ENCODE results near the gene MEOX2.

Gene MEOX2

GRCh38 chr7:15686295-15686956 lies at the start of gene MEOX2:
Gene MEOX2, minus strand, starts transcription at chr7:15686683. Its CDS starts 281 bp downstream, at chr7:15686402.
- peak; percentile 70 for DNase-seq

DNA sequence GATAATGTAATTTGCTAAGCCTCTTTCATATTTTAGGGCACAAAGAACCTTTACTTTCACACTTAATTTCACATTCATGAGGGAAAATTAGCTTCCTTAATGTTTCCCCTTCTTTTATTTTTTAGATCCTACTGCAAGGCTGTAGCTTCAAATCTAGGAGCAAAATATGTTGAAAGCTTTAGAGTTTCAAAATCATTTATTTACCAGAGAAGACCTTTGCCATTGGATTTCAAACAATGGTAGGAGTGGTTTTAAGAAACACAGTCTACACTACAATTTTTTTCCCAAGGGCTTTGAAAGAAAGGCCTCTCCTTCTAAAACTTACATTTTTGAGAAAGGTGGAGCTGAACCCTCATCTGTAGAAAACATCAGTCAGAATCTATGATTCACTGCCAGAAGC lies 43.3 kb upstream of the MEOX2 start:
- DNase-seq: no peak

DNA sequence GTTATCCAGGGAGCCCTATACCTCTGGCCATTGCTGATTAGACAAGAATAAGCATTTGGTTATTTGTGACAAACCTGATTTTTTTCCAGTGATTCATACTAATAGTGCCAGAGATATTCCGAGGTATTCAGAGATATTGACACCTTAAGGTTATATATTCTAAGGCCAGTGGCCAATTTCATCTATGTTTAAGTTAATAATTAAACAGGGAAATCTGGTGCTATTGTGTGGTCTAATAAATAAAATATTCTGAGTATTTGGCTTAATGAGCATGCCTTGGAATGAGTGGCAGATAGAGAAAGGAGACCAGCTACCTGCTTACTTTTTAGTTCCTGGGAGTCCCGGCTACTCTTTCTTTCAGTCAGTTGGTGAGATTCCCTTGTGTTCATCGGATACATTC lies 38.6 kb upstream of the MEOX2 start:
- no peak for DNase-seq

DNA sequence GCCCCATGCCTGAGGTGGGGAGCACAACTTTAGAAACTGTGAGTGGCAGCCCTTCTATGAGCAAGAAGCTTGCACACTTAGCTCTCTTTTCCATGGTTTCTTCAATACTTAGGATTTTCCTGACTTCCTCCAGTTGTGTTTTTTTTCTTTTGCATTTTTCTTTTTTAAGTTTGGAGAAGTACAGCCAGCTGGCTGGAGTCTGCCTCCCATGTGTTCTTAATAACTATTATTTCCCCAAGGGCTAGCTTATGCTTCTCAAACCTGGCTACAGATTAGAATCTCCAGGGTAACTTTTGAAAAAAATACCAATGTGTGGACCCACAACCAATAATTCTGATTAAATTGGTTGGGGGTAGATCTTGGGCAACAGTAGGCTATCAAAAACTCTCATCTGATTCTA lies 37.4 kb upstream of the MEOX2 start:
- no peak for DNase-seq

- DNase-seq: peak; percentile 50
Measured at GRCh38 chr7:15720849-15721471, 34.5 kb upstream of the MEOX2 start.

- peak; percentile 56 for DNase-seq
Measured at GRCh38 chr7:15719311-15719710, 32.8 kb upstream of the MEOX2 start.

DNA sequence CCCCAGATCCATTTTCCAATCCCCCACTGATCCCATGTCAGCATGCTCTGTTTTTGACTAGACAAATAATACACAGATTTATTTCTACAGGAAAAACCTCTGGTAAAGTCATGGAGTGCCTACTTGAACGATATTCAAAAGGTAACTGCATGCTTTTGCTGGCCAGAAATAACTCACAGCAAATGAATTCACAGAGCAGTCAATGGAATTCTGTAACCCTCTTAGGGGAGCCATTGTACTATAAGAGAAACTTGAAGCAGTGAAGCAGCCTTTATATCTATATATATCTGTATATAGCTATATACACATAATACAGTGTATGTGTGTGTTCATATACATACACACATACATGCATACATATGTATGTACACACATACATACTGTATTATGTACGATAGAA lies 29.0 kb upstream of the MEOX2 start:
- no peak for DNase-seq

DNA sequence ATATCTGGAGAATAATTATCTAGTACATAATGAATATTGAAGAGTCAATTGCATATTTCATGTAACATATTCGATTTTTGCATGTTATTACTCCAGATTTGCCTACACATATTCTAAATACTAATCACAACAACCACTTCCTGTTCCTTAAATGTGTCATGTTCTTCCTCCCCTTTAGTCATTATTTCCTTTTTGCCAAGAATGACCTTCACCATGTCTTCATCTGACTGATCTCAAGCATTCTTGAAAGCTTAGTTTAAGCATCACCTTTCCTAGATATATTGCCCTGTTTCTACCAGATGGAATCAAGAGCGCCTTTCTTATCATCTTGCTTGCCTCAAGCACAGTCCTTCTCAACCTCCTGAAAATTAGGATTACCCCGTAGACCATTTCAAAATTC lies 23.5 kb upstream of the MEOX2 start:
- peak; percentile 39 for DNase-seq

DNA sequence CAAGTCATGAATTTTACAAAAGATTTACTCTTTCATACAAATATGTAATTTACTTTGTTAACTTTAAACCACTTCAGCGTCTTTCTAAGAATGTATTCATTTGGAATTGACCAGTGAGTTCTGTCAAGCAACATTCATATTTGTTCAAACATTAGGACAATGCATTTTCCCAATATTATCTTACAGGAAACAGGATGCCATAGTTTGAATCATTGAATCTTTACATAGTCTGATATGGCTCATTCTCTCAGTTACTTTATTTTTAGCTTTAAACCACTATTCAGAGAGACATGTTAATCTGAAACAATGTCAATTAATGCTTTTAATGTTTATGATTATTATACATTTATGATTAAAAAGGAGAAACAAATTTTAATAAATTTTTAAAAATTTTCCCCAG lies 21.1 kb upstream of the MEOX2 start:
- no peak for DNase-seq

DNA sequence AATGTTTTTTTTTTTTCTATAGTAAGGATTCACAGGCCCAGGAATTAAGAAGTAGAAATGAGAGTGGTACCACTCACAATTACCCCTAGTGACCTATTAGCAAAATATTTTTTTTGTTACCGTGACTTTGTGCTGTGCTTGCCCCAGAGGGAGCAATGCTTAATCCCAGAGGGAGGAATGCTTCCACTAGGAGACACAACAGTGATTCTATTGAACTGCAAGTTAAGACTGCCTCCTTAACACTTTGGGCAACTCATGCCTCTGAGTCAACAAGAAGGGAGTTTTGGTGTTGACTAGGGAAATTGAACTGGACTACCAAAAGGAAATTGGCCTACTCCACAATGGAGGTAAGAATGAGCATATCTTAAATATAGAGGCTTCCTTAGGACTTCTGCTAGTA lies 17.2 kb upstream of the MEOX2 start:
- DNase-seq: no peak

DNA sequence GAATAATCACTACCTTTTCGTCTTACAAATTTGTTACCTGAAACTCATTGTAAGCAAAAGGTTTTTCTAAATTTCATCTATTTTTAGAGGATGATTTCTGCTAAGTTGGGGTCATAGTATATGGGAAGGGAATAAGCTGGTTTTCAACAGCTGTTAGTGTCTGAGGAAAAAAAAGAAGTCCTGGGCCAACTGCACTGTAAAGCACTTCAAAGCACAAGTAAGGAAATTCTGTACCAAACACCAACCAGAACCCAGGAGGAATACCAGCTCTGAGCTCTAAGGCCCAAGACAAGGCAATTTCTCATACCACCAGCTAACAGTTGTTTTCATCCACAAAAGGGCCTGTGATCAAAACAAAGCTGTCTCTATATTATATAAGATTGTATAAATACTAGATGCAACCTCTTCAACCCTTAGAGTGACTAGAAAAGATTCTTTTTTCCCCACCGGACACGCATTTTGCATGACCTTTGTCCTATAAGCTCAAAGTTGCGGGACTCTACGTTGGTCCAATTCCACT lies 6.1 kb upstream of the MEOX2 start:
- DNase-seq: no peak

GRCh38 chr7:15688911-15689310 lies 2.4 kb upstream of the MEOX2 start:
- DNase-seq: no peak

DNA sequence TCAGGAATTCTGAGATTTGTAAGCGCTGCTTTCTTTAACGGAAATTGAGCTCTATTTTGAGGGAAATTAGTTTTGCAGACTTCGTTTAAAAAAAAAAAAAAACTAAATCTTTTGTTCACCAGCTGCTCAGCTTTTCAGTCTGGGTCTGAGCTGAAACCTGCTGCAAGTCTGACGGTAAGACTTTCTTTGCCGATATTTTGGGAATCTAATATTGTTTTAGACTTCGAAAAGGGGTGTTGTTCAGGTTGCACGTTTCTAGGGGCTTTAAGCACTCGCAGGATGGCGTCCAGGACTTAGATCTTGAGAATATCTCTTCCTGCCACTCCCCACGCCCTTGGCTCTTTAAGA lies 1.8 kb upstream of the MEOX2 start:
- no peak for DNase-seq

- peak; percentile 9 for DNase-seq
Measured at GRCh38 chr7:15687546-15688278, 1.2 kb upstream of the MEOX2 start.

- no peak for DNase-seq
Measured at GRCh38 chr7:15686957-15687545, 568 bp upstream of the MEOX2 start.

GRCh38 chr7:15685358-15686294 lies 857 bp downstream of the MEOX2 start:
- peak; percentile 57 for DNase-seq

DNA sequence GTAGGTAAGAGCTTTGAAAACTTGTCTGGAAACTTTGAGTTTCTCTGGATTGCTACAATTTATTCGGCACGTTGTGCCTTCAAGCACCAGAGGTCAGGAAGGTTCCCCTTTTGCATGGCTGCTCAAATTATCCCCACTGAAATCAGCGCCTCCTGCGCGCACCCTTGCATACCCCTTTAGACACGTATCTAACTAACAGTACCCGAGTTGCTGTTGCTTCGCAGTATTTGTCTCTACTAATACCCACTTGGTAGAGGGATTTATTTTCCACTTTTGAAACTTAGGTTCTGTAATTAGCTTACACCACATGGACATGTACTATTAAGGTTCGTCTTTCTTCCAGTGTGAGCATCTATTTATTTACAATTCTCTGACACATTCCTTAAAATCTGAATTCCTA lies 1.6 kb downstream of the MEOX2 start:
- DNase-seq: peak; percentile 24

DNA sequence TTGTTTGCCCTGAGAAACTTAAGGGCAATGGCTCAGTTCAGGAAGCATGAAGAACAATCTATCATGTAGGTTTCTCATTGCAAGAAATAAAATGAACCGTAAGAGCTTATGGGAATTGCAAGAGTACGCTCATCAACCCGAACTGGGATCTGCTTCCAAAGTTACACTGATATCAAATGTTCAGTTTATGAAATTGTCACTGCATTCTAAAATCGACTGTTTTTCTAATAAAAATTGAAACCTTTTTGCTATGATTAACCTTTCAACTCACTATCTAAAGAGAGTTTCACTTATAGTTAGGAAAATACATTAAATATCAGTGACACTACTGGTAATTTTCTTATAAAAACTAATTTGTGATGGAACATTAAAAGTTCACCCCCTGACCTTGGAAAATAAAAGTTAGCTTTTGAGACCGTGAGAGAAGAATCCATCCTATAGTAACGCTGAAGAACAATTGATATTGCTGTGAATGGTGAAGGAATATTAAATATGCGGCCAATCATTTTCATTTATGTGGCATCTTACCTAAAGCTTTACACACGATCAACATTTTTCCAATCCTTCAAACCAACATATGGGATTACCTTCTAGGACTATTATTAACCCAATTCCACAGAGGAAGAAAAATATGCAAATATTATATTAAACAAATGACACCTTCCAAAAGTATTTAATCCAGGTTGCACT lies 2.2 kb downstream of the MEOX2 start:
- DNase-seq: peak; percentile 12

DNA sequence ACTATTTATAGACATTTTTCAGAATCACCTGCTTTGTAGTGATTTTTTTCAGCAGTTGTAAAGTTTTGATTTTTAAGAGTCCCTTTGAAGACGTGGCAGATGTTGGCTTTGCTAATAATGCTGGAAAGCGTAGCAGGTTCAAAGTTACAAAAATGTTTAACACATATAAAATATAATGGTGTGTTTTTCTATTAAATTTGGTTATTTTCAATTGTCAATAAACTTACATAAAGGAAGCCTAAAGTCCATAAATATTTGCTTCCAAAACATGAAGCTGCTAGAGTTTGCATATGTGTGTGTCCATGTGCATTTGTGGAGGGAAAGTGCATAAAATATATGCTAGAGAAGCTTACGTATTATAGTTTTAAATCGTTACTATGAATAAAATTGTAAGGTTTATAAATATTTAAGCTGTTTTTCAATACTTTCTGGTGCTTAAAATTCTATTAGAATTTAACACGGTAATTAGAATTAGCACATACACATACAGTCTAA lies 3.7 kb downstream of the MEOX2 start:
- no peak for DNase-seq

GRCh38 chr7:15682111-15682510 lies 4.4 kb downstream of the MEOX2 start:
- DNase-seq: no peak

GRCh38 chr7:15681631-15682030 lies 4.9 kb downstream of the MEOX2 start:
- DNase-seq: no peak

DNA sequence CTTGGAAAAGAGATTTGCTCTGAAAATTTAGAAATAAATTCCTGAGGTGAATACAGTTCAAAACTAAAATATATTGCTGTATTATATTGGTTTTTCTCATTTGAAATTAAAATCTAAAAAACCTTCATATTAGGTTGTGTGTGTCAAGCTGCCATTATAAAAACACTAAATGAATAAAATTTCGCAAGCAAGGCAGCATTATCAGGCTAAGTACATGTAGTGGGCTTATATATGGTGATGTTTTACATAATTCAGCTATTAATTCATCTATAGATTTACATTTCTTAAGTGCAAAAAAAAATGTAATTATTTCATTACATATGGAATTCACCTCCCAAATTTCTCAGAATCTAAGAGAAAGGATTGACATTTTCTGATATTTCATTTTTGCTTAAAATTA lies 5.3 kb downstream of the MEOX2 start:
- DNase-seq: no peak

Data from fibroblast of skin of right biceps (primary cell).